ENCODE data around the gene KCTD19. TPM values are rescaled to one million over a fixed set of nuclear protein-coding genes. Genes with fewer than 3 reads are reported as not detected.
A peak's percentile ranks its signal among the peaks of the same experiment; 100 is the strongest.

The KCTD19 gene
- total RNA-seq, 1 experiment from 2014 or later: not detected

DNA sequence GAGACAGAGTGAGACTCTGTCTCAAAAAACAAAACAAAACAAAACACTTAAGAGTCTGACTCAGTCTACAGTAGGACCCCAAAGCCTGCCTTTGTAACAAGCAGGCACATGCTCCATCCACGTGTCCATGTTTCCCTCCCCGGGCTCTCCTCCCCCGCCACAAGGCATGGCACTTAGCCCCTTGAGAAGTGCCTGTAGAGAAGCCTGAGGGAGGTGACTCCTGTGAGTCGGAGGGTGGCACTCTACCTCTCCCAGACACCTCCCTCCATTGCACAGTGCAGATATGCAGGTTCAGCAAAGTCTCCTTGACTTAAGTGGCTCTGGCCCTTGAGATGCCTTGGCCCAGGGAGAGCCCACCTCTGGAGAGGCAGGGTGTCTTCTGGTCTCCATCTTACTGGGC is 86.0 kb downstream of the KCTD19 start:
- peaks cover 50% of the 10 kb centered on the region for H3K79me2 ChIP-seq (ENCODE audit: low read length)
- H3K9me3 ChIP-seq (ENCODE audit: low read length): no peaks in the 10 kb centered on the region
- no peak overlapping the region for H3K4me3 ChIP-seq (ENCODE audit: low read length)
- TF ChIP-seq EZH2phosphoT487 (IDR thresholded peaks at IDR 0.05; ENCODE audit: borderline replicate concordance, low read length): no peak
- TF ChIP-seq CTCF (conservative IDR thresholded peaks at IDR 0.05; ENCODE audit: low read depth, low read length): no peak
- TF ChIP-seq EZH2 (IDR thresholded peaks at IDR 0.05; ENCODE audit: low read length, unreplicated experiment): no peak
- H3K4me2 ChIP-seq (ENCODE audit: low read length): peak overlapping the region; percentile 54; the same call in 1 of the 2 replicates
- no peaks in the 10 kb centered on the region for H4K20me1 ChIP-seq (ENCODE audit: low read length)
- H3K9ac ChIP-seq (ENCODE audit: low read length): peak overlapping the region; percentile 34; the same call in 1 of the 2 replicates
- BruUV-seq (replicated peaks): no TSS peak
- H2AFZ ChIP-seq (ENCODE audit: low read length): no peak overlapping the region
- ChIA-PET POLR2A (ENCODE audit: unreplicated experiment) (no interaction called here), CTCF (no interaction called here)
- peaks cover 19% of the 10 kb centered on the region for H3K36me3 ChIP-seq (ENCODE audit: low read depth, low read length)
- intact Hi-C loops (cut with micrococcal nuclease): loop anchor here (10.0 kb wide), 1 partner anchor 46 kb away; the partner anchor contains the start of genes E2F4, ELMO3 and EXOC3L1
- peaks cover 50% of the 10 kb centered on the region for H3K4me1 ChIP-seq (ENCODE audit: insufficient read depth, low read length)
- H3K27ac ChIP-seq (ENCODE audit: low read length): peak overlapping the region; percentile 99
- peak; percentile 19 for DNase-seq
- H3F3A ChIP-seq (ENCODE audit: low read length, unreplicated experiment): peaks cover 15% of the 10 kb centered on the region
- no peaks in the 10 kb centered on the region for H3K9me2 ChIP-seq (replicated peaks; ENCODE audit: low read length)
- no peaks in the 10 kb centered on the region for H3K27me3 ChIP-seq (ENCODE audit: low read length)
- no peak for ATAC-seq

Other genes starting within 250 kb of the KCTD19 start
- gene PHAF1, start 216.8 kb downstream of the KCTD19 start, total RNA-seq (2014; rRNA removed): 12.4 and 18.8 TPM in 2 replicates
- 2.3 and 2.8 TPM in 2 replicates for gene B3GNT9, start 175.7 kb downstream of the KCTD19 start, total RNA-seq (2014; rRNA removed)
- gene TRADD, start 166.8 kb downstream of the KCTD19 start, total RNA-seq (2014; rRNA removed): 19.4 and 26.6 TPM in 2 replicates
- gene FBXL8, start 166.8 kb downstream of the KCTD19 start, total RNA-seq (2014; rRNA removed): 8.7 and 13.1 TPM in 2 replicates
- 20.6 and 24.8 TPM in 2 replicates for gene HSF4, start 162.0 kb downstream of the KCTD19 start, total RNA-seq (2014; rRNA removed)
- 64.5 and 91.6 TPM in 2 replicates for gene NOL3, start 156.2 kb downstream of the KCTD19 start, total RNA-seq (2014; rRNA removed)
- gene MATCAP1, start 142.8 kb downstream of the KCTD19 start, total RNA-seq (2014; rRNA removed): 22.6 and 29.6 TPM in 2 replicates
- gene EXOC3L1, start 136.6 kb downstream of the KCTD19 start, total RNA-seq (2014; rRNA removed): not detected in 2 replicates
- 86.2 and 107 TPM in 2 replicates for gene E2F4, start 134.6 kb downstream of the KCTD19 start, total RNA-seq (2014; rRNA removed)
- gene ELMO3, start 127.6 kb downstream of the KCTD19 start, total RNA-seq (2014; rRNA removed): 1.6 and 2.2 TPM in 2 replicates
- 35.4 and 36.6 TPM in 2 replicates for gene TMEM208, start 99.6 kb downstream of the KCTD19 start, total RNA-seq (2014; rRNA removed)
- gene FHOD1, start 79.3 kb downstream of the KCTD19 start, total RNA-seq (2014; rRNA removed): 45.5 and 57.1 TPM in 2 replicates
- gene SLC9A5, start 77.8 kb downstream of the KCTD19 start, total RNA-seq (2014; rRNA removed): 0.81 and 1.1 TPM in 2 replicates
- 8.9 and 15.6 TPM in 2 replicates for gene PLEKHG4, start 47.2 kb downstream of the KCTD19 start, total RNA-seq (2014; rRNA removed)
- 0.92 TPM in 1 of 2 replicates, not detected in the other for gene LRRC36, start 74 bp upstream of the KCTD19 start, total RNA-seq (2014; rRNA removed)
- gene TPPP3, start 66.8 kb upstream of the KCTD19 start, total RNA-seq (2014; rRNA removed): not detected in 2 replicates
- 4.8 and 5.1 TPM in 2 replicates for gene ZDHHC1, start 89.7 kb upstream of the KCTD19 start, total RNA-seq (2014; rRNA removed)
- gene HSD11B2, start 104.4 kb upstream of the KCTD19 start, total RNA-seq (2014; rRNA removed): 2.4 and 8.3 TPM in 2 replicates
- 65.5 and 76.6 TPM in 2 replicates for gene ATP6V0D1, start 154.4 kb upstream of the KCTD19 start, total RNA-seq (2014; rRNA removed)
- gene AGRP, start 156.8 kb upstream of the KCTD19 start, total RNA-seq (2014; rRNA removed): not detected in 2 replicates
- 14.8 and 30.8 TPM in 2 replicates for gene RIPOR1, start 202.1 kb upstream of the KCTD19 start, total RNA-seq (2014; rRNA removed)
- gene CTCF, start 235.8 kb upstream of the KCTD19 start, total RNA-seq (2014; rRNA removed): 30.3 and 34.7 TPM in 2 replicates

Data from PC-3 (cell line).